Measurements from ENCODE around the gene ALG2.
A peak's percentile ranks its signal among the peaks of the same experiment; 100 is the strongest.

ALG2 gene

DNA sequence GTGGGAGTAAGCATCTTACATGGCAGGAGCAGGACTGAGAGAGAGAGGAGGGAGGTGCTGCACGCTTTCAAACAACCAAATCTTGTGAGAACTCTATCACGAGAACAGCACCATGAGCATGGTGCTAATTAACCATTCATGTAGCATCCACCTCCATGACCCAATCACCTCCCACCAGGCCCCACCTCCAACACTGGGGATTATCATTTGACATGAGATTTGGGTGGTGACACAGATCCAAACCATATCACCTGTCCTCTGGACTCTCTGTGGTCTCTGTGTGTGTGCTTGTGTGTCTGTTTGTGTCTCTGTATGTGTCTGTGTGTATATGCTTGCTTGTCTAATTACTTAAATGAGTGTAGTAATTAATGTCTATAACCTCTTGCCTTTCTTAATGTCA, 31.4 kb upstream of the ALG2 start:
- DNase-seq (ENCODE audit: low read depth) = no peak
- TF ChIP-seq, protein P1, sequence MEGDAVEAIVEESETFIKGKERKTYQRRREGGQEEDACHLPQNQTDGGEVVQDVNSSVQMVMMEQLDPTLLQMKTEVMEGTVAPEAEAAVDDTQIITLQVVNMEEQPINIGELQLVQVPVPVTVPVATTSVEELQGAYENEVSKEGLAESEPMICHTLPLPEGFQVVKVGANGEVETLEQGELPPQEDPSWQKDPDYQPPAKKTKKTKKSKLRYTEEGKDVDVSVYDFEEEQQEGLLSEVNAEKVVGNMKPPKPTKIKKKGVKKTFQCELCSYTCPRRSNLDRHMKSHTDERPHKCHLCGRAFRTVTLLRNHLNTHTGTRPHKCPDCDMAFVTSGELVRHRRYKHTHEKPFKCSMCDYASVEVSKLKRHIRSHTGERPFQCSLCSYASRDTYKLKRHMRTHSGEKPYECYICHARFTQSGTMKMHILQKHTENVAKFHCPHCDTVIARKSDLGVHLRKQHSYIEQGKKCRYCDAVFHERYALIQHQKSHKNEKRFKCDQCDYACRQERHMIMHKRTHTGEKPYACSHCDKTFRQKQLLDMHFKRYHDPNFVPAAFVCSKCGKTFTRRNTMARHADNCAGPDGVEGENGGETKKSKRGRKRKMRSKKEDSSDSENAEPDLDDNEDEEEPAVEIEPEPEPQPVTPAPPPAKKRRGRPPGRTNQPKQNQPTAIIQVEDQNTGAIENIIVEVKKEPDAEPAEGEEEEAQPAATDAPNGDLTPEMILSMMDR (IDR thresholded peaks at IDR 0.05; ENCODE audit: low read length, missing control alignments) = no peak
- H3K4me3 ChIP-seq (replicated peaks; ENCODE audit: low read depth, low read length) = no peak overlapping the region

DNA sequence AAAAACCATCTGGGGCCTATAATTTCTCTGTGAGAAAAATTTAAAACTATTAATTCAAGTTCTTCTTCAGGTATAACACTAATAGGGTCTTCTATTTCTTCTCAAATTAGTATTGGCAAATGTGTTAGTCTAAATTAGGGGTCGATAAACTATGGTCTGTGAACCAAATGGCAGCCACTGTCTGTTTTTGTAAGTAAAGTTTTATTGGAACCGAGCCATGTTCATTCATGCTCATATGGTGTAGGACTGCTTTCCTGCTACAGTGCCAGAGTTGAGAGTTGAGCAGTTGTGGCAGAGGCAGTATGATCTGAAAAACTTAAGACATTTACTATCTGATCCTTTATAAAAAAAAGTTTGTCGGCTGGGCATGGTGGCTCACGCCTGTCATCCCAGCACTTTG, 29.4 kb upstream of the ALG2 start:
- no peak overlapping the region for H3K4me3 ChIP-seq (replicated peaks; ENCODE audit: low read depth, low read length)
- no peak for DNase-seq (ENCODE audit: low read depth)
- TF ChIP-seq, protein P1 (IDR thresholded peaks at IDR 0.05; ENCODE audit: low read length, missing control alignments) = no peak

DNA sequence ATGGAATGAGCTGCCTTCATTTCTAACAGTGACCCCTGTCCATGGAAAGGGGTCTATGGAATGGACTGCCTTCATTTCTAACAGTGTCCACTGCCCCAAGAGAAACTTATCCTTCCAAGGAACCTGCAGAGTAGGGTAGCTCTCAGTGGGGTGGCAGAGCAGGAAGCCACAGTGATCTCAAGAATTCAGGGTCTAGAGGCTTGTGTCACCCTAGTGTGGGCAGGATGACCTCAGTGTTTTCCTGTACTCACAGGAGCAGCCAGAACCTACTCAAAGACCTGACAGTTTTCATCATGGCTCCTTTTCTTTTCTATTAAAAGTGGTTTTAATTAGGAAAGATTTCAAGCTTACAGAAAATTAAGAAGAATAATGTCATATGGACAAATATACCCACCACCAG, 27.9 kb upstream of the ALG2 start:
- DNase-seq (ENCODE audit: low read depth) = no peak
- TF ChIP-seq, protein P1 (IDR thresholded peaks at IDR 0.05; ENCODE audit: low read length, missing control alignments) = no peak
- H3K4me3 ChIP-seq (replicated peaks; ENCODE audit: low read depth, low read length) = no peak overlapping the region

DNA sequence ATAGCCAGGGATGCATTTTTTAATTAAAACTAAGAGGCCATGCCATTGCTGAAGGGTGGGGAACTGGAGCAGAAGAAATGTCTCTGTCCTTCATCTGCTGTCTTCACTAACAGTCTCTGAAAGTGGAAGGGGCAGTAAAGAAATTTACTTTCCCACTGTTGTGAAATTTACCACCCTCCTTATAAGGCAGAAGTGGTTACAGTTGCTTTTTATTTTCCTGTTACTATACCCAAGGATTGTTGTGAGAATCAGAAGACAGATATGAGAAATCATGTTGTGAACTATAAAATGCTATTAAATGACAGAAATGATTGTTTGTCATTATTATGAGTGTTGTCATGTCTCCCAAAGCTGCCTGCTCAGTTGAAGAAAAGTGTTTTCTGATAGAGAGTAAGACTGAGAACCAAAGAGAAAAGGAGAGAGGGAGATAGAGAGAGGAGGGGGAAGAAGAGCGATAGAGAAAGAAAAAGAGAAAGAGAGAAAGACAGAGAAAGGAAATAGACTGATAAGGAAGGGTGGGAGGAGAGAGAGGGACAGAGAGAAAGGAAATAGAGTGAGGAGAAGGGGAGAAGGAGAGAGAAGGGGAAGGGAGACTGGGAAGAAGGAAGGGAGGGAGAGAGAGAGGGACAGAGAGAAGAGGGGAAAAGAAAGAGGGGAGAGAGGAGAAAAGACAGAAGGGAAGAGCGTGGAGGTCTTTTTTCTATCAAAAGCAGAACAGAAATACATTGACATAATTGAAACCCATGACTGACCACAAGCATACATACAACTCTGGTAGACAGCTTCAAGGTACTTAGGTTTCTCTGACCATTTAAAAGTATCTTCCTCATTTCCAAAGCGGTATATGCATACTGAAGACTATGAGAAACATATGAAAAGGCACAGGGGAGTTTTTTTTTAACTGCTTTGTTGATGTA, 22.9 kb upstream of the ALG2 start:
- TF ChIP-seq, protein P1 (IDR thresholded peaks at IDR 0.05; ENCODE audit: low read length, missing control alignments) = no peak
- DNase-seq (ENCODE audit: low read depth) = no peak
- H3K4me3 ChIP-seq (replicated peaks; ENCODE audit: low read depth, low read length) = no peak overlapping the region

DNA sequence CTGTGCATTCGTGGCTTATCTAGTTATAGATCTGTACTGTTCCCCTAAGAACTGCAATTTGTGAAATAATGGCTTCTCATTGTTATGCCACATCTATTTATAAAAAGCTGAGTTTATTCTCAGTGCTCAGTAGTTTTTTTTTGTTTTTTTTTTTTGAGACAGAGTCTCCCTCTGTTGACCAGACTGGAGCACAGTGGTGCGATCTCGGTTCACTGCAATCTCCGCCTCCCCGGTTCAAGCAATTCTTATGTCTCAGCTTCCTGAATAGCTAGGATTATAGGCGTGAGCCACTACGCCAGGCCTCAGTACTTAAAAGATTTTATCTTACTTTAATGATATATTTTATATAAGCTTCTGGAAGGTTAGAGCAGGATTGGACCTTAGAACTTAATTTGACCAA, 19.4 kb upstream of the ALG2 start:
- TF ChIP-seq, protein P1 (IDR thresholded peaks at IDR 0.05; ENCODE audit: low read length, missing control alignments) = no peak
- H3K4me3 ChIP-seq (replicated peaks; ENCODE audit: low read depth, low read length) = no peak overlapping the region
- no peak for DNase-seq (ENCODE audit: low read depth)

DNA sequence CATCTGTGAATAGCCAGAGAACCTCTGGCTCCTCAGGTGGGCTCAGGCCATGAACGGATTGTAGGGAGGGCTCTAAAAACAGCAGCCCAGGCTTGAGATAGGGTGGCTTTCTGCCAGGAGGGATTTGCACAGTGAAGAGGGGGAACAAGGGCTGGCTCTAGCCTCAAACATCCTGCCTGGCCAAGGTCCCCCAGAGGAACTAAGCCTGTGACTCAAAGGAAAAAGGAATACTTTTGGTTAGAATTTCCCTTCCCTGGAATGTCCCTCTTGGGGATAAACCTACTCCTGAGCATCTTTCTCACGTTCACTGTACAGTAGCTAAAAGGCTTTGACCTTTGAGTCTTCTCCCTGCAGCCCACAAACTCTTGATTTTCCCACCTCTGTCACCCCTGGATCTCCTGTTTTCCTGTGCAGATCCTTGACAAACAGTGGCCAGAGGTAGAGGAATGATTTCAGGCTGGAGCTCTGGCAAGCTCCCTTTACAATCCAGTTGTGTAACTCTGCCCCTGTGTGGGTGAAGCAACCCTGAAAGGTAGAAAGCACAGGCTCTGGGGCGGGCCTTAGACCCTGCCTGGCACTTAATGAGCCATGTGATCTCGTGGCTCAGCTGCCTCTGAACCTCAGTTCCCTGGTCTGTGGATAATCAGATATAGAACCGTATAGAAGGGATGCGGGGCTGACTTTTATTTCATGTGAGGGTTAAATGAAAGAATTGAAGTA, 17.8 kb upstream of the ALG2 start:
- no peak overlapping the region for H3K4me3 ChIP-seq (replicated peaks; ENCODE audit: low read depth, low read length)
- TF ChIP-seq, protein P1 (IDR thresholded peaks at IDR 0.05; ENCODE audit: low read length, missing control alignments) = no peak
- peak; percentile 42 for DNase-seq (ENCODE audit: low read depth)
